Sciatic nerve (tissue), 2 donors: ENCODE measurements around the gene MKNK2. TPM values are rescaled to one million over a fixed set of nuclear protein-coding genes. Genes with fewer than 3 reads are reported as not detected.

Source experiments
- ATAC-seq: fragments of 200-7000 bp; cut with Tn5 transposase; one replicate; pipeline ENCODE4 v1.9.1; 2020; ENCODE audit warnings: mild to moderate bottlenecking, moderate library complexity
- DNase-seq: peaks from one replicate; pipeline ENCODE4 v3.0.0-alpha.2; 2020; ENCODE audit warnings: low spot score
- intact Hi-C: fragments of 100-400 bp; cut with DNase I; formaldehyde crosslinking; loops from one replicate; pipeline ENCODE4 v1.14.2; 2022
- total RNA-seq: library from RNA; stranded (reverse); fragmentation: NEBNext Ultra II Directional; extraction: Animal tissue kit (Norgen Biotek cat#: 25700); gene quantifications from one replicate; pipeline ENCODE4 v1.2.1, GENCODE V29; 2021
- donor health status: DM: no; HTN: no; CAD: no.
- donor health status: DM: no; HTN: no; CAD: no.

Gene MKNK2
- total RNA-seq, 1 donor from 2014 or later: 140 TPM

DNA sequence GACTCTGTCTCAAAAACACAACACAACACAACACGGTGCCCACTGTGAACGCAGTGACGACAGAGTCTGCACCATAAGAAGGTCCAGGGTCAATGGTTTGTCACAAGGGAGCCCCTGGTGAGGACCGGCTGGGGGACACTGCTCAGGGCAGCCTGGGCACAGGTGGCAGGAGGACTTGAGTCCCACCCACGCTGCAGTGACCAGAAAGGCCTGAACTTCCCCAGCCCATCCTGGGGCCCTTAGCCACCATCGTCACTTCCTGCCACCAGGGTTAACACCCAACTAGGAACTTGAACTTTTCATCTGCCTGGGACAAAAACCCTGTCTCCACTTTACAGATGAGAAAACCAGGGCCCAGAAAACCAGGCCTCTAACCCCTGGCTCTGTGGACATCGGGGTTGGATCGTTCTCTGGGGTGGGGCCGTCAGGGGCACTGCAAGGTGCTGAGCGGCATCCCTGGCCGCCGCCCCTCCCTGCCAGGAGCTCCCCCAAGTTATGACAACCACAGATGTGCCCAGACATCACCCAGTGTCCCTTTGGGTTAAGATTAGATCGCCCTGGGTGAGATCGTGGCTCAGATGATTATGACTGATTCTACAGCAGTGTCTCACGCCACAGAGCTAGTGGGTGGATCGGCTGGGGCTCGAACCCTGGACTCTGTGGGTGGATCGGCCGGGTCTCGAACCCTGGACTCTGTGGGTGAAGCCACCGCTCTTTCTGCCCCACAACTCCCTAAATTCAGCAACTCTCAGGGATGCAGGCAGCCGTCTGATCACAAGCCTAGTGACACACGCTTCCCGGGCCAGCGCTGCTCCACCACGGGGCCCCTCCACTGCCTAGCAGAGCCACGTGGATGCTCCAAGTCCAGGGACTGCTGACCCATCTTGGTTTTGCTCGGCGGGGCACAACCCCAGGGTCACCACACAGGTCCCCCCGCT, 31.1 kb upstream of the MKNK2 start:
- no peak for DNase-seq
- intact Hi-C loops: no loop called here
- ATAC-seq: no peak

DNA sequence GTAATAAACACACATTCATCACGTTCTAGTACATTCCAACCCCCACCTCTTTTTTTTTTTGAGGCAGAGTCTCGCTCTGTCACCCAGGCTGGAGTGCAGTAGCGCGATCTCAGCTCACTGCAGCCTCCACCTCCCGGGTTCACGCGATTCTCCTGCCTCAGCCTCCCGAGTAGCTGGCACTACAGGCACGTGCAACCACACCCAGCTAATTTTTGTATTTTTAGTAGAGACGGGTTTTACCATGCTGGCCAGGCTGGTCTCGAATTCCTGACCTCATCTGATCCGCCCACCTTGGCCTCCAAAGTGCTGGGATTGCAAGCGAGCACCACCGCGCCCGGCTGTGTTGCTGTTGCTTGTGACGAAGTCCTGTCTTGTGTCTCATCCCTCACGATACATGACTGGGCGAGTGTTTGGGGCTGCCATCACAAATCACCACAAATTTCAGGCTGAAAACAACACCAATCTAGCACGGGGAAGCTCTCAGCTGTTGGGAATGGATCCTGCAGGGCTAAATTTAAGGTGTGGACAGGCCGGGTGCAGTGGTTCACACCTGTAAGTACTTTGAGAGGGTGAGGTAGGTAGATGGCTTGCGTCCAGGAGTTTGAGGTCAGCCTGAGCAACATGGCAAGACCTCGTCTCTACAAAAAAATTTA, 29.4 kb upstream of the MKNK2 start:
- ATAC-seq: no peak
- DNase-seq: no peak

DNA sequence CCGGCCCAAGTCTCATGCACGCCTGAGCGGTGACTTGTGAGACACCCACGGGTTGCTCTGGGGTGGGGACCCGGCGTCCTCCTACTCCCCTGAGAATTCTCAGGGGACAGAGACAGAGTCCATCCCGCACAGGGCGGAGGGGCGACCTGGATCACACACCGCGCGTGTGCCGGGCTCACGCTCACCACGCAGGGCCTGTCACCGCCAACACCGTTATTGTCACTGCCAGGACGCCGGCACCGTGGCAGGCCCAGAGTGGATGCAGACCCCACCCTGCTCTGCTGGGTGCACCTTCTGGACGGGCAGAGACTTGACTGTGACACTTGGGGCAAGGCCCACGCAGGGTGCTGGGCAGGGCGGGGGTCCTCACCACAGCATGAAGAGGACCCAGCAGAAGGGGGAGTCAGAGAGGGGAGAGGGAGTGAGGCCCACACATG, 28.8 kb upstream of the MKNK2 start:
- ATAC-seq: peak; percentile 6
- intact Hi-C loops: loop anchor here (5.0 kb wide), 1 partner anchor 63 kb away; the partner anchor contains the start of gene BTBD2
- DNase-seq: no peak

More for the DNA sequence above, 29.4 kb upstream of the MKNK2 start:
- intact Hi-C loops: no loop called here

DNA sequence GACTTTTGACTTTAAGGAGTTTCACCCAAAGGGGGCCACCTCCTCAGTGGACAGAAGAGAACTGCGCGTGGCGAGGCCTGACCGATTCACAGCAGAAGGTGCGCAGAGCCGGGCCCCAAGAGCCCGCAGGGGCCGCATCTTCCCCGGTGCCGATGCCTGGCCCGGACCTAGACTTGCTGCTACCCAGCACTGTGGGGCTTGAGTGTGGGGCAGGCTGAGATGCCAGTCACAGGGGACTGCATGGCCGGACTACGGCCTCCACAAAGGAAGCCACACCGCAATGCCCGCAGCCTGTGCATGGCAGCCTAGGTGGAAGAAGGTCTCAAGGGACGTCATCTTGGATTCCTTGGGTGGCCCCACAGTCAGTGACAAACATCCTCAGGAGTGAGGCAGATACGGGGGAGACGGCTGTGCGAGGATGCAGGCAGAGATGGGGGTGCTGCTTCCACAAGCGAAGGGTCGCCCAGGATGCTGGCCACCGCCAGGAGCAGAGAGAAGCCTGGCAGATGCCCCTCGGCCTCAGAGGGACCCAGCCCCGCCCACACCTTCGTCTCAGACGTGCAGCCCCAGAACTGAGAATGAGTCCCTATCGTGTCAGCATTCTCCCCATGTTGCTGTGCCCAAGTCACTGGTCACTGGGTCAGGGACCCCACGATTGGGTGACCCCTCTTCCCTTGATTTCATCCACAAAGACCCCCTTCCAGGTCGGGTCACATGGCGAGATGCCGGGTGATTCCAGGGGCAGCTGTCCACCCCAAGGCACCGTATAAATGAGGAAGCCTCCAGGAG, 28.2 kb upstream of the MKNK2 start:
- DNase-seq: no peak
- ATAC-seq: no peak
- intact Hi-C loops: loop anchor here (5.0 kb wide), 1 partner anchor 62 kb away; the partner anchor contains the start of gene BTBD2

DNA sequence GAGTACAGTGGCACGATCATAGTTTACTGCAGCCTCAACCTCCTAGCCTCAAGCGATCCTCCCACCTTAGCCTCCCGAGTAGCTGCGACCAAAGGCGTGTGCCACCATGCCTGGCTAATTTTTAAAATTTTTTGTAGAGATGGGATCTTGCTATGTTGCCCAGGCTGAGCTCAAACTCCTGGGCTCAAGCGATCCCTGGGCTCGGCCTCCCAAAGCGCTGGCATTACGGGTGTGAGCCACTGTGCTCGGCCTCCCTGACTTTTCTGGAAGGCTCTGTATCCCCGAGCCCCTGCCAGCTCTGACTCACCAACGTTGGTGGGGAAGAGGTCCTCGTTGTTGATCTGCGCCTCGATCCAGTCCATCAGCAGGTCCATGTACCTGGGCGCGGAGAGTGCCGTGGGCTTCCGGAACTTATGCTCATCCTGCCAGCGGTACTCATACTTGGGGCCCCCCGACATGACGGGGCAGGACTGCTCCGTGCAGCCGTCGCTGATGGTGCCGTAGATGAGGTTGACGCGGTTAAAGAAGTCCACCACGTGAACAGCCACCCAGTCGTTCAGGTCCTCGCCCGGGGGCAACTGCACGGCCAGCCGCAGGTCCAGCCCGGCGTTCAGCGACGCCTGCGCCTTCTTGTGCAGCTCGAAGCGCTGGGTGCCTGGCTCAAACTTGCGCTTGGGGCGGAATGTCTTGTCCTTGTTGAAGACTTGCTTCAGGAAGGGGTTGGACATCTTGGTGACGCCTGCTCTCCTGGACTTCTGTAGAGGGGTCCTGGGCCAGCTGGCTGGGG, 27.0 kb upstream of the MKNK2 start:
- ATAC-seq (no peak), DNase-seq (no peak)
- intact Hi-C loops: loop anchor here (5.0 kb wide), 1 partner anchor 61 kb away; the partner anchor contains the start of gene BTBD2

DNA sequence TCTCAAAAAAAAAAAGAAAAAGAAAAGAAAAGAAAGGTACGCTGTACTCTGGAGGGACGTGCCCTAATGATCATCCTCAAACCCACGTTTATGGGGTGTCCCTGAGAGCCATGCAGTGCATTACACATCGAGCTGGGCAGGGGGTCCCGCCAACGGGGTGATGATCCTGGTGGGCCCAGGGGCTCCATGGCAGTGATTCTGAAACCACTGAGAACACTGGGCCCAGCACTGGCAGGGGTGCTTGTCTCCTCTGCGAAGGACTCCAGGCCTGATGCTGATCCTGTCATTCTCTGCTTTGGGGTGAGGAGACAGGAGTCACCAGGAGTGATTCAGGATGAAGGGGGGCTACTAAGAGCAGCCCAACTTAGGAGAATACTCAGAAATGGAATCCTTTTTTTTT, 26.4 kb upstream of the MKNK2 start:
- no peak for ATAC-seq
- DNase-seq: no peak
- intact Hi-C loops: loop anchor here (5.0 kb wide), 1 partner anchor 60 kb away; the partner anchor contains the start of gene BTBD2

DNA sequence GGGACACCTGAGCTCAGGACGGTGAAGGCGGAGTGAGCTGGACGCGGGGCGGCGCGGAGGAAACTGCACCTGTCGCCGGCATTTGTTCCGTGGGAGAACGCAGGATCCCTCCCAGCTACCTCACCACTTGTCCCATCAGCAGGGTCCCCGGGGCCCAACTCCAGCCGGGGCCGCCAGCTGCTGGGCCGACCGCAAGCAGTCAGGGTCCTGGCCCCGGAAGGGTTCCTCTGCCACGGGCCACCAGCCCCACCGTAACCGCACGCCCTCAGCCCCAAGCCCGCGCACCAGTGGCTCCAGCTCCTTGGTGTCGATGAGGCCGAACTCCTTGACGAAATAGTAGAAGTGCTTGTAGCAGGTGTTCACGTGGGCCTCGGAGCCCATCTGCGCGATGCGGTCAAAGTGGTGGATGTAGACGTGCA, 25.5 kb upstream of the MKNK2 start:
- DNase-seq: no peak
- no peak for ATAC-seq
- intact Hi-C loops: loop anchor here (5.0 kb wide), 1 partner anchor 59 kb away; the partner anchor contains the start of gene BTBD2

DNA sequence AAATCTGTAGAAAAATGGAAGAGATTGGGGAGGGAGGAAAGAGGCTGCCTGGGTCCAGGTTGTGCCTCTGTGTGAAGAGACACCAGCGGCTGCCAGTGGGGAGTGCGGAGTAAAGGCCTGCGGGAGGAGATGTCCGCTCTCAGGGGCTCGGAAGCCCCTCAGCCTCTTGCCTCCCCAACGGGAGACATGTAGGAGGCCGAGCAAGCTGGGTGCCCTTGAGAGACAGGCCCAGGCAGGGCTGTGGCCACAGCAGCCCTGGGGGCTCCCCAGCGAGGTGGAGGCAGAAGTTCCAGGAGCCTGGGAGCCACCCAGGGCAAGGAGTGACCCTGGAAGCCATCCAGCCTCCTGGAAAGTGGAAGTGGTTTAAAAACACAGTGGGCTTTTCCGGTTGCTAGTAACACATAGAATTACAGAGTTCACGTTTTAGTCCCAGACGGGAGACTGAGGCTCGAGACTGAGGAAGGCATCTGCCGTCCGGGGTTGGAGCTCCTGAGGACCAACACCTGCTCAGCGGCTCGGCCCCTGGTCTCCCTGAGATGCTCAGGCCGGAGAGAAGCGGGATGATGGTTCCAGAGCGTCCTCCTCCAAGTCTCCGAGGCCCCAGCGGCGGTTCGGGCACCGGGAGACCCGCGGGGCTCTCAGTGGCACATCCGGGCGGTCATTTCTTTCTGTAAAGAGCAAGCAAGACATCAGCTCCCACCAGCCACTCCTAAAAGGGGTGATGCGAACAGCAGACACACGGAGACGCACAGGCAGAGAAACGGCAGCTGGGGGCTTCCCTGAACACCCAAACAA, 21.9 kb upstream of the MKNK2 start:
- DNase-seq (no peak), ATAC-seq (no peak)
- intact Hi-C loops: no loop called here

DNA sequence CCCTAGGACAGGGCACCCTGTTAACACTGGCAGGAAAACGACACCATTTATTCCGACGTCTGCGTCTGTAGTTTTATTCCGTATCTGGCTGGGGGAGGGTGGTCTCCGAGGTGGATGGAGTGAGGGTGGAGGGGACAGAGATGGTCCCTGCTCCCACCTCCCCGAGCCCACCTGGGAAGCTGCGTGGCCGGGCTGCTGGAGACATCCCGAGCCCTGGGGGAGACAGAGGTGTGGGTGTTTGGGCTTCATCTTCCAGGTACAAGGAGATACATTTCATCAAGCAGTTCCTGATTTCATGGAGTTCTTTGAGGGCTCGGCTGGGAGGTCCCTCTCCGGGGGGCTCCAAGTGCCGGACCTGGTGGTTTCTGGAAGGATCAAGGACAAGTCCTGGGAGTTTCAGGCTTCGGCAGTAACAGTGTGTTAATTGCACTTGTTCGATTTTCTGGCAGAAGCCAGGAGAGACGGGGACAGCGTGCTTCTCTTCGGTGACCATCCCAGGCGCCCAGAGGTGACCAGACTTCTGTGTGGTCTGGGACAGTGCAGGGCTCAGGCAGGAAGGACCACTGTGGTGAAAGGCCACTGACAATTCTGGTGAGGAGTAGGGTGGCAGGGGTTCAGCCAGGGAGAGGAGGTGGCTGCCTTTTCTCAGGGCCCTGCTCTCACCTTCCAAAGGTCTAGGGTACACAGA, 20.1 kb upstream of the MKNK2 start:
- intact Hi-C loops: no loop called here
- DNase-seq (no peak), ATAC-seq (no peak)

DNA sequence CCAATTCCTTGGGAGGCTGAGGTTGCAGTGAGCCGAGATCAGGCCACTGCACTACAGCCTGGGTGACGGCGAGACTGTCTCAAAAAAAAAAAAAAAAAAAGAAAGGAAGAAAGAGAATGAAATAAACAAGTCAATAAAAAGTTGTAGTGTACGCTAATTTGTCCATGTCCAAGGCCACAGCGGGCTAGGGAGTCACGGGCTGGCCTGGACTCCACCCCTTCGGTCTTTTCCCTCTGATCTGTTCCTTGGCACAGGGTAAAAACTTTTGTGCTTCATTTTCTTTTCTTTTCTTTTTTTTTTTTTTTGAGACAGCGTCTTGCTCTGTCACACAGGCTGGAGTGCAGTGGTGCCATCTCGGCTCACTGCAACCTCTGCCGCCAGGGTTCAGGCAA, 19.4 kb upstream of the MKNK2 start:
- intact Hi-C loops: no loop called here
- ATAC-seq: peak; percentile 67
- DNase-seq: no peak

DNA sequence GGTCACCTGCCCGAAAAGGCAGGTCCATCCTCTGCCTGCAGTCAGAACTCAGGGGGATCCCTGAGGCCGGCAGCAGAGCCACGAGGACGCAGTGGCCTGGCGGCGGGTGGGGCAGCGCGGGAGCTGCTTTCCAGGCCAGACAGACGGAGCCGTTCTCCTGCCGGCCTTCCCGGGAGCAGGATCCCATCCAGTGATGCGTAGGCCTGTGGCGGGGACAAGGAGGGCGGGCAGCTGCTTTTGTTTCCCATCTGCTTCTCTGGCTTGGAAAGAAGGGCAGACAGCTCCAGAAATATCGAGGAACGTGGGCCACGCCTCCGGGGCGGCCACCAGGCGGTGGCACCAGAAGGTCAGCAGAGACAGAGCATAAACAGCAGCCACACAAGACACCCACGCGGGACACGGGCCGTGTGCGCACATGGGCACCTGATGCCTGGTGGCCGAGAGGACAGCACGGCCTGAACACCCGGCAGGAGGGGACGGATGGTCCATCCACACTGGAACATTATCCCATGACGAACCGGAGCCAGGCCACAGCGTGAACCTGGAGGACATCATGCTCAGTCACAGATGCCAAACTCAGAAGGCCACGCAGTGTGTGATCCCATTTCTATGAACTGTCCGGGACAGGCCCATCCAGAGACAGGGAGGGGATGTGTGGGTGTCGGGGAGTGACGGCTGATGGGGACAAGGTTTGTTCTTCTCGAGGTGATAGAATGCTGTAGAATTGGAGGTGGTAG, 13.9 kb upstream of the MKNK2 start:
- peak; percentile 69 for DNase-seq
- ATAC-seq: no peak
- intact Hi-C loops: no loop called here

DNA sequence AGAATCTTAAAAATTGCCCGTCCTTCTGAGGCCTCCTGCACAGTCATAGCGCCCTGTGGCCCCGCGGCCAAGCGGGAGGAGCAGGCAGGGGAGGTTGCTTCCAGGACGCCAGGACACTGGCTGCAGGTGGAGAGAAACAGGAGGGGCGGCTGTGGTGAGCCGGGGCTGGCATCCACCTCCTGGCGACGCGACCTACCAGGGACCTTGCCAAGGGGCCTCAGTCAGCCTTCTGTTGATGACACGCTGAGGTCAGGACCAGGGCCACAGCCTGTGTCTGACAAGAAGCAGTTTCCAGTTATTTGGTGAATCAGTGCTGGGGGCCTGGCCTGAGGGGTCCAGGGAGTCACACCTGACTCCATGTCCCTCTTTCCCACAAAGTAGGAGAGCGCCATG, 13.3 kb upstream of the MKNK2 start:
- intact Hi-C loops: no loop called here
- DNase-seq (no peak), ATAC-seq (no peak)

DNA sequence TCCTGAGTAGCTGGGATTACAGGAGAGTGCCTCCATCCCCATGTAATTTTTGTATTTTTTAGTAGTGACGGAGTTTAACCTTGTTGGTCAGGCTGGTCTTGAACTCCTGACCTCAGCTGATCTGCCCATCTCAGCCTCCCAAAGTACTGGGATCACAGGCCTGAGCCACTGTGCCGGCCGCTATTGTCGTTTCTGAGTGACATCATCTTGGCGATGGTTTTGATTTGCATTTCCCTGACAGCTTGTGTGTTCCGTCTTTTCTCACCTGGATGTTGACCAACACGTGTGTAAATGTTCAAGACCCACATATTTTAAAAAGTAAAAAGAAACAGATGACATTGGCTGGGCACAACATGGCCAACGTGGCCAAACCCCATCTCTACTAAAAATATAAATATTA, 12.8 kb upstream of the MKNK2 start:
- intact Hi-C loops: no loop called here
- ATAC-seq: no peak
- DNase-seq: no peak

DNA sequence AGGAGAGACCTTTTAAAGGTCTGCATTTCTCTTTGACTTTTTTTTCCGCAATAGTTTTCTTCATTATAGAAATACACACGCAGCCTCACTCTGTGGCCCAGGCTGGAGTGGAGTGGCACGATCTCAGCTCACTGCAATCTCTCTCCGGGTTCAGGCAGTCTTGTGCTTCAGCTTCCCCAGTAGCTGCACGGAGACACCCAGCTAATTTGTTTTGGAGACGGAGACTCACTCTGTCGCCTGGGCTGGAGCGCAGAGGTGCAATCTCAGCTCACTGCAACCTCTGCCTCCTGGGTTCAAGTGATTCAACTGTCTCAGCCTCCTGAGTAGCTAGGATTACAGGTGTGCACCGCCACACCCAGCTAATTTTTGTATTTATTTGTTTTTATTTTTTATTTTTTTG, 11.7 kb upstream of the MKNK2 start:
- DNase-seq (no peak), ATAC-seq (no peak)
- intact Hi-C loops: no loop called here

DNA sequence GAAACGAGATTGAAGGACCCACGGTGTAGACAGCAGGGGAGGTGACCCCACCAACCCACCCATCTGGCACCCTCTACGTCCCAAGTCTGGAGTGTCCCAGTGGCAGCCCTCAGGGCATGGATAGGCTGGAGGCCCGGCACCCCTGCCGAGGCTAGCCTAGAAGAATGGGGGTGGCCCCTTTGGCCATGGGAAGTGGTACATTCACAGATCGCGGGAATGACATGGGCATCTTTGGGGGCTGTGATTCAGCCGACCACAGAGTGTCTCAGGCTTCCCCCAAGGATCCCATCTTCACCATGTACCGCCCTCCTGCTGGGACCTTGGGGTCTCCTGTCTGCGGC, 11.3 kb upstream of the MKNK2 start:
- no peak for DNase-seq
- ATAC-seq: no peak
- intact Hi-C loops: no loop called here

DNA sequence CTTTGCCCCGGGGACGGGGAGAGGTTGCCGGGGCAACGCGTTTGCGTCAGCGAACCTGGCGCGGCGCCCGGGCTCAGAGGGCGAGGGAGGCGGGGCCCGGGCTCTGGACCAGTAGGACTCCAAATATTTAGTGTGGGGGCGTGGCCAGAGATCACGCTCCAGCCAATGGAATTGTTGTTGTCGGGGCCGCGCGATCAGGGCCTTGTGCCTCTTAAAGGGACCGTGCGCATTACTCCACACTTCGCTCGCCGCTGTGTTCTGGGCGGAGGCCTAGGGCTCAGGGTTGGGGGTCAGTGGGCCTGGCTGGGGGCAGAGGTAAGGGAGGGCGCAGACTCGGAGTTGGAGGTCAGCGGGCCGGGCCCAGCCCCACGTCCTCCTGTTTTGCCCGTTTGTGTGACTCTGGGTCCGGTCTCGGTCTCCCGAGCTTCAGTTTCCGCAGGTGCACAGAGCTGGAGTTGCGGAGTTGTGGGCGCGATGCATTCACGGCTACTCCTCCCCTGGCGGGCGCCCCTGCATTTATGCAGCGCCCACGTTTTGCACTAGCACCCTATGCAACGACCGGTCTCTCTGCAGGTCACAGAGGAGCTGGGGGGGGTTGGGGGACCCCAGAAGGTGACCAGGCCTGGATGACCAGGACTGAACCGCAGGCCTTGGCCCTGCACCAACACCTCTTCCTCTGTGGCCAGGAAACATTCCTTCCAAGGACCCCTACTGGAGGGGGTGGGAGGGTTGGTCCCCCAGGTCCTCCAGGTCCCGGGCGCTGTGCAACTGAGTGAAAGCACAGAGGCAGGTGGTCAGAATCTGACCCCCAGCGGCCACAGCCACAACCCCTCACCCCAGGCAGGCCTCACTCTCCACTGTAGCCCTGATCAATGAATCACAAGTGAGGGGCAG, 10.7 kb upstream of the MKNK2 start:
- ATAC-seq (peak; percentile 90), DNase-seq (peak; percentile 100)
- intact Hi-C loops: no loop called here
